Upper lobe of left lung (tissue), 6 donors: ENCODE measurements around the gene CPLX1. TPM values are rescaled to one million over a fixed set of nuclear protein-coding genes. Genes with fewer than 3 reads are reported as not detected.

ENCODE experiments used
- ATAC-seq, 2 donors: fragments of 200-7000 bp; cut with Tn5 transposase; one replicate each; pipeline ENCODE4 v1.9.1; 2022; ENCODE audit warnings: mild to moderate bottlenecking in 2 of 2, moderate library complexity in 2 of 2; ENCODE audit not compliant: low FRiP score in 2 of 2
- DNase-seq, 2 donors: peaks; one replicate each; pipeline ENCODE4 v3.0.0-alpha.2; 2019 to 2020
- H3K27ac ChIP-seq, 4 donors: fragments of 200-600 bp; sonication (generic); one replicate each; pipeline ENCODE4 v1.5.1; 2016 to 2019
- H3K27me3 ChIP-seq, 4 donors: fragments of 200-600 bp; sonication (generic); one replicate each; pipeline ENCODE4 v1.5.1; 2017 to 2019
- H3K36me3 ChIP-seq, 4 donors: fragments of 200-600 bp; sonication (generic); one replicate each; pipeline ENCODE4 v1.5.1; 2016 to 2019
- H3K4me1 ChIP-seq, 4 donors: fragments of 200-600 bp; sonication (generic); one replicate each; pipeline ENCODE4 v1.5.1; 2018 to 2019
- H3K4me3 ChIP-seq, 4 donors: fragments of 200-600 bp; sonication (generic); one replicate each; pipeline ENCODE4 v1.5.1; 2017 to 2019; ENCODE audit warnings: mild to moderate bottlenecking in 2 of 4, moderate library complexity in 1 of 4
- H3K9me3 ChIP-seq, 4 donors: fragments of 200-600 bp; sonication (generic); one replicate each; pipeline ENCODE4 v1.5.1; 2018 to 2019
- CTCF ChIP-seq, 6 experiments: fragments of 450-650 bp in 4 of 6; fragments of 200-600 bp in 2 of 6; sonication (generic) in 2 of 6; IDR thresholded peaks; one replicate each; pipeline ENCODE4 v1.5.1; 2016 to 2019; ENCODE audit warnings: antibody characterized with exemption in 6 of 6
- EP300 ChIP-seq, 4 donors: sonication (generic); formaldehyde crosslinking; IDR thresholded peaks; one replicate each; pipeline ENCODE4 v1.5.1; 2017; ENCODE audit warnings: antibody characterized with exemption in 4 of 4, control low read depth in 2 of 4
- POLR2A ChIP-seq, 4 donors: fragments of 450-650 bp; IDR thresholded peaks; one replicate each; pipeline ENCODE4 v1.5.1; 2016 to 2017; ENCODE audit warnings: antibody characterized with exemption in 4 of 4, mild to moderate bottlenecking in 2 of 4
- POLR2AphosphoS5 ChIP-seq, 2 donors: sonication (generic); formaldehyde crosslinking; IDR thresholded peaks; one replicate each; pipeline ENCODE4 v1.5.1; 2017; ENCODE audit warnings: antibody characterized with exemption in 2 of 2
- WGBS, 2 donors: methylation state at CpG; one replicate each; pipeline ENCODE4 v1.1.5; 2017 to 2018; 5-methylcytosine and 5-hydroxymethylcytosine counted together
- total RNA-seq, 6 donors: library from RNA; depleted of rRNA in 4 of 6; stranded (reverse); fragments of >200 nt in 4 of 6; gene quantifications; one replicate each; pipeline versions ENCODE4 v1.1.0 to v1.2.1, GENCODE V29; 2016 to 2021
- donor health status: DM: no; HTN: no; CAD: no; lungs with moderate emphysema.
- donor health status: DM: no; HTN: yes; CAD: no; lungs with severe emphysema.

CPLX1 gene
- total RNA-seq, 6 donors from 2014 or later = 0.61 to 4.2 (median 1.8) TPM

- peak in 1 of 2 donors; percentile 69 for DNase-seq
- ATAC-seq = no peak
- Histone ChIP-seq H3K4me1 (no peaks in the 10 kb centered on the region), H3K4me3 (no peak overlapping the region), H3K27ac (no peak overlapping the region), H3K9me3 (no peaks in the 10 kb centered on the region), H3K27me3 (no peaks in the 10 kb centered on the region), H3K36me3 (peaks cover 3 to 80% (median 70%) of the 10 kb centered on the region in 4 donors)
- no peak for TF ChIP-seq EP300 (IDR thresholded peaks at IDR 0.05)
- no peak for TF ChIP-seq POLR2A (IDR thresholded peaks at IDR 0.05)
- TF ChIP-seq POLR2AphosphoS5 (IDR thresholded peaks at IDR 0.05) = no peak
- TF ChIP-seq CTCF (IDR thresholded peaks at IDR 0.05) = no peak
- WGBS, 2 donors = 93 to 95% methylated on average over 31 to 33 of the region's 33 CpGs
Observed at GRCh38 chr4:851701-852430, 25.9 kb upstream of the CPLX1 start.

- peak in 1 of 2 donors; percentile 58 for DNase-seq
- H3K9me3 ChIP-seq = no peaks in the 10 kb centered on the region
- no peaks in the 10 kb centered on the region for H3K27me3 ChIP-seq
- peaks cover 3 to 73% (median 68%) of the 10 kb centered on the region in 4 donors for H3K36me3 ChIP-seq
- no peaks in the 10 kb centered on the region for H3K4me1 ChIP-seq
- H3K27ac ChIP-seq = no peak overlapping the region
- no peak overlapping the region for H3K4me3 ChIP-seq
- no peak for ATAC-seq
- TF ChIP-seq POLR2AphosphoS5 (IDR thresholded peaks at IDR 0.05) = no peak
- TF ChIP-seq EP300 (IDR thresholded peaks at IDR 0.05) = no peak
- no peak for TF ChIP-seq CTCF (IDR thresholded peaks at IDR 0.05)
- no peak for TF ChIP-seq POLR2A (IDR thresholded peaks at IDR 0.05)
- WGBS, 2 donors = 94% methylated on average over 7 to 15 of the region's 18 CpGs
Observed at GRCh38 chr4:850323-850945, 24.5 kb upstream of the CPLX1 start.

- H3K9me3 ChIP-seq = no peaks in the 10 kb centered on the region
- no peak overlapping the region for H3K4me3 ChIP-seq
- no peak overlapping the region for H3K27ac ChIP-seq
- peaks cover 3 to 67% (median 61%) of the 10 kb centered on the region in 4 donors for H3K36me3 ChIP-seq
- H3K4me1 ChIP-seq = no peaks in the 10 kb centered on the region
- 95% methylated on average over 21 to 50 of the region's 50 CpGs for WGBS, 2 donors
- DNase-seq = peak in 1 of 2 donors; percentile 75
- no peaks in the 10 kb centered on the region for H3K27me3 ChIP-seq
- ATAC-seq = no peak
- TF ChIP-seq CTCF (IDR thresholded peaks at IDR 0.05) (no peak), EP300 (IDR thresholded peaks at IDR 0.05) (no peak), POLR2AphosphoS5 (IDR thresholded peaks at IDR 0.05) (no peak), POLR2A (IDR thresholded peaks at IDR 0.05) (no peak)
Observed at GRCh38 chr4:849478-850175, 23.7 kb upstream of the CPLX1 start.

GRCh38 chr4:848803-849477 is 23.0 kb upstream of the CPLX1 start:
- Histone ChIP-seq H3K36me3 (peaks cover 3 to 62% (median 56%) of the 10 kb centered on the region in 4 donors), H3K4me3 (no peak overlapping the region), H3K4me1 (no peaks in the 10 kb centered on the region), H3K27ac (no peak overlapping the region), H3K9me3 (no peaks in the 10 kb centered on the region), H3K27me3 (no peaks in the 10 kb centered on the region)
- DNase-seq (peak in 1 of 2 donors; percentile 60), ATAC-seq (no peak)
- no peak for TF ChIP-seq POLR2AphosphoS5 (IDR thresholded peaks at IDR 0.05)
- no peak for TF ChIP-seq CTCF (IDR thresholded peaks at IDR 0.05)
- TF ChIP-seq POLR2A (IDR thresholded peaks at IDR 0.05) = no peak
- 83 to 86% methylated on average over 17 to 27 of the region's 27 CpGs for WGBS, 2 donors
